Spinal cord (tissue), 10 donors: Measurements from ENCODE around the gene YTHDC2. TPM values are rescaled to one million over a fixed set of nuclear protein-coding genes. Genes with fewer than 3 reads are reported as not detected.
"Not testable (repeated sequence)": the region's sequence is repeated elsewhere in the genome, so short reads cannot be mapped to it uniquely, and the experiment has no call there.

Experiments used
- DNase-seq, 6 donors: peaks; one replicate each; pipeline versions ENCODE4 v3.0.0 to v3.0.0-alpha.2; 2013 to 2015; ENCODE audit warnings: low spot score in 6 of 6, low read depth in 4 of 6
- H3K27ac ChIP-seq: one replicate; pipeline ENCODE4 v1.5.1; 2013; ENCODE audit warnings: low read depth, low read length, control low read depth
- H3K27me3 ChIP-seq: one replicate; pipeline ENCODE4 v1.6.1; 2013; ENCODE audit warnings: low read length; ENCODE audit not compliant: control insufficient read depth, insufficient read depth
- H3K36me3 ChIP-seq: one replicate; pipeline ENCODE4 v1.6.1; 2013; ENCODE audit warnings: low read length; ENCODE audit not compliant: control insufficient read depth, insufficient read depth
- H3K4me1 ChIP-seq: one replicate; pipeline ENCODE4 v1.6.1; 2013; ENCODE audit warnings: low read length; ENCODE audit not compliant: control insufficient read depth, insufficient read depth
- H3K4me3 ChIP-seq: one replicate; pipeline ENCODE4 v1.5.1; 2013; ENCODE audit warnings: low read depth, low read length, control low read depth
- H3K9me3 ChIP-seq: one replicate; pipeline ENCODE4 v1.6.1; 2013; ENCODE audit warnings: low read length; ENCODE audit not compliant: control insufficient read depth, insufficient read depth
- WGBS: methylation state at CpG from one replicate; pipeline ENCODE4 v1.1.5; 2013; ENCODE audit warnings: missing lambda C conversion rate; ENCODE audit not compliant: insufficient coverage; 5-methylcytosine and 5-hydroxymethylcytosine counted together
- polyA plus RNA-seq, 2 donors: library from polyadenylated mRNA; unstranded; fragments of 120-200 nt; gene quantifications; one replicate each; pipeline ENCODE4 v1.2.1, GENCODE V29; 2013; ENCODE audit not compliant: insufficient read length in 2 of 2
- total RNA-seq, 2 donors: library from RNA; depleted of rRNA in 1 of 2; stranded (reverse); fragments of 120-200 nt in 1 of 2; fragments of >200 nt in 1 of 2; gene quantifications; one replicate each; pipeline versions ENCODE4 v1.2.3 to v1.2.4, GENCODE V29; 2013 to 2014
- donor health status: healthy.

YTHDC2 gene
- total and polyA plus RNA-seq, 4 donors, result 24.1 to 44.6 (median 25.2) TPM

GRCh38 chr5:113575074-113575473 lies 61.6 kb downstream of the YTHDC2 start:
- WGBS, result 87% methylated on average over 3 of the region's 4 CpGs
- Histone ChIP-seq H3K4me1 (no peaks in the 10 kb centered on the region), H3K4me3 (no peak overlapping the region), H3K36me3 (peaks cover 13% of the 10 kb centered on the region), H3K9me3 (peaks cover 2% of the 10 kb centered on the region), H3K27me3 (no peaks in the 10 kb centered on the region), H3K27ac (no peak overlapping the region)
- no peak for DNase-seq

GRCh38 chr5:113578091-113578490 lies 64.6 kb downstream of the YTHDC2 start:
- Histone ChIP-seq H3K27me3 (no peaks in the 10 kb centered on the region), H3K27ac (no peak overlapping the region)
- DNase-seq, result no peak

GRCh38 chr5:113581388-113581787 lies 67.9 kb downstream of the YTHDC2 start:
- H3K9me3 ChIP-seq, result no peaks in the 10 kb centered on the region
- DNase-seq, result no peak
- H3K4me3 ChIP-seq, result no peak overlapping the region
- H3K36me3 ChIP-seq, result peaks cover 2% of the 10 kb centered on the region
- H3K27ac ChIP-seq, result no peak overlapping the region
- WGBS, result 92% methylated on average over 2 of the region's 2 CpGs
- no peaks in the 10 kb centered on the region for H3K27me3 ChIP-seq
- no peaks in the 10 kb centered on the region for H3K4me1 ChIP-seq

More at GRCh38 chr5:113578091-113578490, 64.6 kb downstream of the YTHDC2 start:
- Histone ChIP-seq H3K4me3 (no peak overlapping the region), H3K4me1 (no peaks in the 10 kb centered on the region), H3K9me3 (no peaks in the 10 kb centered on the region), H3K36me3 (peaks cover 12% of the 10 kb centered on the region)
- WGBS, result no CpG with 5 or more reads among the region's 2 CpGs

- WGBS, result no CpG with 5 or more reads among the region's 2 CpGs
- no peaks in the 10 kb centered on the region for H3K9me3 ChIP-seq
- no peak overlapping the region for H3K27ac ChIP-seq
Observed at GRCh38 chr5:113598150-113598549, 84.7 kb downstream of the YTHDC2 start.

GRCh38 chr5:113598926-113599325 lies 85.4 kb downstream of the YTHDC2 start:
- peak in 1 of 6 donors; percentile 28 for DNase-seq
- Histone ChIP-seq H3K27me3 (no peaks in the 10 kb centered on the region), H3K4me1 (no peaks in the 10 kb centered on the region), H3K27ac (no peak overlapping the region), H3K36me3 (peaks cover 2% of the 10 kb centered on the region), H3K9me3 (no peaks in the 10 kb centered on the region), H3K4me3 (no peak overlapping the region)
- WGBS, result no CpG with 5 or more reads among the region's 2 CpGs

More at GRCh38 chr5:113598150-113598549, 84.7 kb downstream of the YTHDC2 start:
- Histone ChIP-seq H3K4me1 (no peaks in the 10 kb centered on the region), H3K4me3 (no peak overlapping the region), H3K27me3 (no peaks in the 10 kb centered on the region), H3K36me3 (peaks cover 4% of the 10 kb centered on the region)
- DNase-seq, result no peak

GRCh38 chr5:113600255-113600905 lies 86.9 kb downstream of the YTHDC2 start:
- Histone ChIP-seq H3K4me3 (no peak overlapping the region), H3K27me3 (no peaks in the 10 kb centered on the region), H3K27ac (no peak overlapping the region), H3K36me3 (no peaks in the 10 kb centered on the region), H3K9me3 (no peaks in the 10 kb centered on the region), H3K4me1 (no peaks in the 10 kb centered on the region)
- no CpG with 5 or more reads among the region's 4 CpGs for WGBS
- no peak for DNase-seq

GRCh38 chr5:113601423-113601822 lies 87.9 kb downstream of the YTHDC2 start:
- H3K36me3 ChIP-seq, result no peaks in the 10 kb centered on the region
- H3K27ac ChIP-seq, result no peak overlapping the region
- no peak for DNase-seq
- no peaks in the 10 kb centered on the region for H3K9me3 ChIP-seq
- H3K4me3 ChIP-seq, result no peak overlapping the region
- no peaks in the 10 kb centered on the region for H3K27me3 ChIP-seq
- no peaks in the 10 kb centered on the region for H3K4me1 ChIP-seq
- 100% methylated on average over 1 of the region's 1 CpG for WGBS

GRCh38 chr5:113603246-113603645 lies 89.8 kb downstream of the YTHDC2 start:
- not testable (repeated sequence) for H3K9me3 ChIP-seq, H3K27ac ChIP-seq, DNase-seq, H3K36me3 ChIP-seq, H3K4me3 ChIP-seq, H3K4me1 ChIP-seq, H3K27me3 ChIP-seq
- WGBS, result no CpG with 5 or more reads among the region's 4 CpGs

GRCh38 chr5:113606298-113607134 lies 93.0 kb downstream of the YTHDC2 start:
- DNase-seq, result peak in 4 of 6 donors; percentile 15 to 84 (median 56)
- no peak overlapping the region for H3K4me3 ChIP-seq
- no peaks in the 10 kb centered on the region for H3K36me3 ChIP-seq
- 46% methylated on average over 3 of the region's 13 CpGs for WGBS
- no peaks in the 10 kb centered on the region for H3K4me1 ChIP-seq
- H3K27ac ChIP-seq, result no peak overlapping the region
- peaks cover 3% of the 10 kb centered on the region for H3K9me3 ChIP-seq
- no peaks in the 10 kb centered on the region for H3K27me3 ChIP-seq
